Transverse colon (tissue), 4 donors: ENCODE measurements around the gene CHMP4B.

Source experiments
- CTCF ChIP-seq, 5 experiments: fragments of 200-600 bp in 3 of 5; fragments of 450-650 bp in 2 of 5; sonication (generic) in 3 of 5; IDR thresholded peaks; 1 replicate in 2 of 5; 2 replicates in 3 of 5; pipeline ENCODE4 v1.5.1; 2016 to 2017; ENCODE audit warnings: antibody characterized with exemption in 5 of 5, inconsistent platforms in 3 of 5, mild to moderate bottlenecking in 2 of 5, moderate library complexity in 1 of 5
- EP300 ChIP-seq: sonication (generic); formaldehyde crosslinking; IDR thresholded peaks from one replicate; pipeline ENCODE4 v1.6.1; 2017; ENCODE audit warnings: antibody characterized with exemption, low read depth
- POLR2A ChIP-seq: fragments of 450-650 bp; IDR thresholded peaks from one replicate; pipeline ENCODE4 v1.6.1; 2016; ENCODE audit warnings: antibody characterized with exemption, mild to moderate bottlenecking, moderate library complexity
- POLR2AphosphoS5 ChIP-seq, 3 donors: sonication (generic); formaldehyde crosslinking; IDR thresholded peaks; one replicate each; pipeline ENCODE4 v1.6.1; 2016; ENCODE audit warnings: antibody characterized with exemption in 3 of 3

- TF ChIP-seq CTCF (IDR thresholded peaks at IDR 0.05): no peak
- no peak for TF ChIP-seq EP300
- TF ChIP-seq POLR2A: no peak
- TF ChIP-seq POLR2AphosphoS5 (IDR thresholded peaks at IDR 0.05): no peak
Measured at GRCh38 chr20:33902011-33902410, 90.9 kb downstream of the CHMP4B start.
